ENCODE results near the gene MAP2K2.
A peak's percentile ranks its signal among the peaks of the same experiment; 100 is the strongest.
"Not testable (repeated sequence)": the region's sequence is repeated elsewhere in the genome, so short reads cannot be mapped to it uniquely, and the experiment has no call there.

MAP2K2 gene

GRCh38 chr19:4154571-4155312, 30.8 kb upstream of the MAP2K2 start:
- no peak for TF ChIP-seq CTCF (conservative IDR thresholded peaks at IDR 0.05)
- H3K27ac ChIP-seq: no peak overlapping the region

- TF ChIP-seq CTCF (conservative IDR thresholded peaks at IDR 0.05): no peak
These were observed 28.5 kb upstream of the MAP2K2 start for GRCh38 chr19:4152241-4152998.

GRCh38 chr19:4151623-4152022, 27.7 kb upstream of the MAP2K2 start:
- TF ChIP-seq CTCF (conservative IDR thresholded peaks at IDR 0.05): no peak
- no peak overlapping the region for H3K27ac ChIP-seq

More at GRCh38 chr19:4152241-4152998, 28.5 kb upstream of the MAP2K2 start:
- H3K27ac ChIP-seq: no peak overlapping the region

GRCh38 chr19:4149518-4150288, 25.8 kb upstream of the MAP2K2 start:
- TF ChIP-seq CTCF (conservative IDR thresholded peaks at IDR 0.05): no peak
- H3K27ac ChIP-seq: no peak overlapping the region

- H3K27ac ChIP-seq: no peak overlapping the region
- no peak for TF ChIP-seq CTCF (conservative IDR thresholded peaks at IDR 0.05)
These were observed 20.8 kb upstream of the MAP2K2 start for GRCh38 chr19:4144666-4145249.

- H3K27ac ChIP-seq: not testable (repeated sequence)
These were observed 19.0 kb upstream of the MAP2K2 start for GRCh38 chr19:4142916-4143315.

- peak; percentile 64 for TF ChIP-seq CTCF (conservative IDR thresholded peaks at IDR 0.05)
- no peak overlapping the region for H3K27ac ChIP-seq
These were observed 16.4 kb upstream of the MAP2K2 start for GRCh38 chr19:4140237-4140711.
